ENCODE measurements around the gene MYLK.

The MYLK gene

DNA sequence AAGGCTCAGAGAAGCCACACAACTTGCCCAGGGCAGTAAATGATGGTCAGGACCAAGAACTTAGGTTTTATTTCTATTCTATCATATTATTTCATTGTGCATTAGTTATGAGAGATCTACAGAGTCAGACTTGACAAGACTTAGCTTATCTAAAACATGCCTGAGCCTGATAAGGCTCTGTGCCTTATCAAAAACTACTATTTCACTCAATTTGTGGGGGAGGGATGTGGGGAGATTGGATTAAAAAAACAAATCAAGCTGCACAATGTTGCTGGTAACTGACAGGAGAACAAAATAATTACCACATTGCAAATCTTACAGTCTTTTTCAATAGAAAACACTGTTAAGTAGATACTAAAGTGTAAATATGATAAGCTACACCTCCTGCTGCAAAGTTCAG, 315.3 kb downstream of the MYLK start:
- no peak for DNase-seq

GRCh38 chr3:123568034-123568433, 316.1 kb downstream of the MYLK start:
- no peak for DNase-seq

GRCh38 chr3:123564056-123564455, 320.1 kb downstream of the MYLK start:
- DNase-seq, result no peak

DNA sequence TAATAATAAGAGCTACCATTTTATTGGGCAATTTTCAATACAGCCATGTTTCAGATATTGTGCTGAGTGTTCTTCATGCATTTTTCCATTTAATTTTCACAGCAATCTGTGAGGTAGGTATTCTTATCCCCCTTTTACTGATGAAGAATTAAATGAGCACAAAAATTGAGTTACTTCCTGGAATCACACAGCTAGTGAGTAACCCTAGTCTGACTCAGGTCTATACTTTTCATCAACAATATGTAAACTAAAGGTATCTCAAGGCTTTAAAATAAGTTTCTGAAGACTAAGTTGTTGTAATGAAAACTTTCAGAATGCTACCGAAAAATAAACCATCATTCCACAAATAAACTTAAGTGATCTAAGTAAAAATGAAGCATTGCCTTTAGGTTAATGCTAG, 321.6 kb downstream of the MYLK start:
- DNase-seq, result no peak

- no peak for DNase-seq
Observed at GRCh38 chr3:123561188-123561587, 322.9 kb downstream of the MYLK start.

All from activated CD4-positive, CD25-positive, alpha-beta regulatory T cell treated with anti-CD3 and anti-CD28 coated beads, Interleukin-2, amount 50 U/mL, for 72 hours (primary cell).